K562 (cell line): Measurements from ENCODE around the gene ACTN1. TPM values are rescaled to one million over a fixed set of nuclear protein-coding genes. Genes with fewer than 3 reads are reported as not detected.
A peak's percentile ranks its signal among the peaks of the same experiment; 100 is the strongest.

Source experiments
- ATAC-seq: fragments of 200-7000 bp; cut with Tn5 transposase; 3 replicates; pipeline ENCODE4 v1.9.1; 2020; ENCODE audit warnings: moderate library complexity
- BruUV-seq: library from RNA; stranded (reverse); fragments of 400-500 nt; replicated peaks from 2 replicates; lab custom pipeline; 2021; lab: Mats Ljungman, UMichigan
- CTCF ChIA-PET: fragments of 300-600 bp; formaldehyde crosslinking; extraction: SDS; loops from one replicate; lab custom pipeline; 2021; ENCODE audit warnings: low intra/inter-chr PET ratio; lab: Yijun Ruan, JAX
- POLR2A ChIA-PET: fragments of 300-600, 350-650 bp; sonication (Branson Sonifier 250); formaldehyde crosslinking; extraction: SDS; loops from one replicate; lab custom pipeline; 2021; ENCODE audit warnings: antibody characterized with exemption, inconsistent platforms; lab: Yijun Ruan, JAX
- DNase-seq, 4 experiments: peaks; one replicate each; pipeline versions ENCODE4 v3.0.0 to v3.0.0-alpha.2; 2011 to 2018; ENCODE audit warnings: low spot score in 3 of 4, mixed read lengths in 3 of 4; ENCODE audit errors: extremely low read depth in 1 of 4
- FAIRE-seq: peaks from 2 replicates; lab custom pipeline; 2011; peaks lifted over from hg19 to GRCh38; lab: Jason Lieb, UNC
- H2AFZ ChIP-seq: 2 replicates; pipeline ENCODE4 v1.6.0; 2011; ENCODE audit warnings: low read depth, low read length, control low read depth, inconsistent platforms
- H3K27ac ChIP-seq: fragments of 200-600 bp; 3 replicates; pipeline ENCODE4 v1.8.0; 2011; ENCODE audit warnings: low read depth, mild to moderate bottlenecking, control low read depth, inconsistent platforms, low read length, moderate library complexity, mixed read lengths; ENCODE audit errors: extremely low read depth
- H3K27me3 ChIP-seq, 2 experiments: fragments of 300-600 bp in 1 of 2; 2 replicates in 1 of 2; 3 replicates in 1 of 2; pipeline versions ENCODE4 v1.6.0 to v1.8.0; 2011; ENCODE audit warnings: inconsistent platforms in 2 of 2, low read length in 2 of 2, mild to moderate bottlenecking in 1 of 2, mixed read lengths in 1 of 2, moderate library complexity in 1 of 2; ENCODE audit not compliant: control insufficient read depth in 2 of 2, insufficient read depth in 2 of 2
- H3K36me3 ChIP-seq: fragments of 300-600 bp; 3 replicates; pipeline ENCODE4 v1.8.0; 2011; ENCODE audit warnings: mild to moderate bottlenecking, low read length, inconsistent platforms; ENCODE audit not compliant: control insufficient read depth, insufficient read depth
- H3K4me1 ChIP-seq, 2 experiments: fragments of 200-600 bp in 1 of 2; replicated peaks in 1 of 2; 2 replicates in 1 of 2; 3 replicates in 1 of 2; pipeline versions ENCODE4 v1.5.1 to v1.8.0; 2011; ENCODE audit warnings: inconsistent platforms in 2 of 2, low read length in 2 of 2, mild to moderate bottlenecking in 1 of 2, mixed read lengths in 1 of 2, moderate library complexity in 1 of 2; ENCODE audit not compliant: control insufficient read depth in 2 of 2, insufficient read depth in 2 of 2
- H3K4me2 ChIP-seq: 2 replicates; pipeline ENCODE4 v1.6.1; 2011; ENCODE audit warnings: low read length, control low read depth, inconsistent platforms, mixed read lengths; ENCODE audit not compliant: insufficient read depth
- H3K4me3 ChIP-seq: fragments of 200-600 bp; sonication (generic), shearing (Covaris generic); 2 replicates; pipeline ENCODE4 v1.5.1; 2016; ENCODE audit warnings: control low read depth, inconsistent platforms
- H3K79me2 ChIP-seq: fragments of 200-600 bp; 3 replicates; pipeline ENCODE4 v1.8.0; 2011; ENCODE audit warnings: low read length, inconsistent platforms; ENCODE audit not compliant: control insufficient read depth, insufficient read depth
- H3K9ac ChIP-seq, 2 experiments: 2 replicates each; pipeline versions ENCODE4 v1.6.0 to v1.6.1; 2011; ENCODE audit warnings: low read depth in 2 of 2, low read length in 2 of 2, control low read depth in 1 of 2, inconsistent platforms in 1 of 2, mild to moderate bottlenecking in 1 of 2, mixed read lengths in 1 of 2; ENCODE audit not compliant: insufficient read depth in 1 of 2
- H3K9me1 ChIP-seq: one replicate; pipeline ENCODE4 v1.6.0; 2011; ENCODE audit warnings: inconsistent platforms, mild to moderate bottlenecking, low read length, moderate library complexity; ENCODE audit not compliant: control insufficient read depth, insufficient read depth
- H3K9me3 ChIP-seq: replicated peaks from 2 replicates; pipeline ENCODE4 v1.5.1; 2011; ENCODE audit warnings: low read depth, low read length, inconsistent platforms; ENCODE audit not compliant: control insufficient read depth, insufficient read depth
- H4K20me1 ChIP-seq: replicated peaks from 2 replicates; pipeline ENCODE4 v1.6.1; 2011; ENCODE audit warnings: low read length, inconsistent platforms, mixed read lengths; ENCODE audit not compliant: control insufficient read depth, insufficient read depth
- ZNF668 ChIP-seq: fragments of 250-450 bp; sonication (Bioruptor Pico); IDR thresholded peaks from 2 replicates; pipeline ENCODE4 v1.8.0; 2022; ENCODE audit warnings: mild to moderate bottlenecking, inconsistent platforms
- WGBS: fragments of 100-300 bp; shearing (Covaris generic); methylation state at CpG from one replicate; pipeline ENCODE4 v1.1.6; 2016; ENCODE audit warnings: low coverage, mixed read lengths; ENCODE audit not compliant: insufficient coverage; ENCODE audit errors: missing lambda C conversion rate; 5-methylcytosine and 5-hydroxymethylcytosine counted together
- in situ Hi-C: fragments of 300-500 bp; cut with MboI; formaldehyde crosslinking; loops from 4 replicates; pipeline ENCODE4 v1.15.0; 2018; ENCODE audit warnings: inconsistent platforms, mixed read lengths
- intact Hi-C: fragments of 100-400 bp; cut with micrococcal nuclease; formaldehyde crosslinking; loops from 2 replicates; pipeline ENCODE4 v1.14.2; 2022
- polyA plus RNA-seq, 8 experiments: library from polyadenylated mRNA; depleted of rRNA in 4 of 8; stranded (reverse) in 5 of 8; unstranded in 3 of 8; fragments of >200 nt; fragmentation: Nextera tagmentation in 2 of 8; fragmentation: Illumina TruSeq in 1 of 8; extraction: Ambion mirVana in 2 of 8; extraction: Trizol in 1 of 8; gene quantifications; 2 replicates each; pipeline versions ENCODE4 v1.2.1 to v1.2.3, GENCODE V29; 2011 to 2014; ENCODE audit warnings: inconsistent platforms in 1 of 8, missing spikeins in 1 of 8
- total RNA-seq, 7 experiments: library from RNA; depleted of rRNA in 6 of 7; stranded (reverse); fragments of >200 nt in 6 of 7; fragmentation: Illumina TruSeq in 2 of 7; extraction: Trizol in 2 of 7; gene quantifications; 2 replicates each; pipeline versions ENCODE4 v1.2.1 to v1.2.3, GENCODE V29; 2011 to 2021; ENCODE audit warnings: low replicate concordance in 1 of 7
- TF ChIP-seq, protein P1 (sequence below): fragments of 450-650 bp; IDR thresholded peaks from 2 replicates; pipeline ENCODE4 v1.6.1; 2017; ENCODE audit warnings: antibody characterized with exemption, mild to moderate bottlenecking
- TF ChIP-seq, protein P2 (sequence below): fragments of 450-650 bp; IDR thresholded peaks from 2 replicates; pipeline ENCODE4 v1.6.1; 2018; ENCODE audit not compliant: partially characterized antibody

ACTN1 gene
- total and polyA plus RNA-seq, 9 of the 15 experiments (the other 6 are each of a cell fraction or from before 2014, with no cell fraction given) = 2.2 to 67.7 (median 34.5) TPM

DNA sequence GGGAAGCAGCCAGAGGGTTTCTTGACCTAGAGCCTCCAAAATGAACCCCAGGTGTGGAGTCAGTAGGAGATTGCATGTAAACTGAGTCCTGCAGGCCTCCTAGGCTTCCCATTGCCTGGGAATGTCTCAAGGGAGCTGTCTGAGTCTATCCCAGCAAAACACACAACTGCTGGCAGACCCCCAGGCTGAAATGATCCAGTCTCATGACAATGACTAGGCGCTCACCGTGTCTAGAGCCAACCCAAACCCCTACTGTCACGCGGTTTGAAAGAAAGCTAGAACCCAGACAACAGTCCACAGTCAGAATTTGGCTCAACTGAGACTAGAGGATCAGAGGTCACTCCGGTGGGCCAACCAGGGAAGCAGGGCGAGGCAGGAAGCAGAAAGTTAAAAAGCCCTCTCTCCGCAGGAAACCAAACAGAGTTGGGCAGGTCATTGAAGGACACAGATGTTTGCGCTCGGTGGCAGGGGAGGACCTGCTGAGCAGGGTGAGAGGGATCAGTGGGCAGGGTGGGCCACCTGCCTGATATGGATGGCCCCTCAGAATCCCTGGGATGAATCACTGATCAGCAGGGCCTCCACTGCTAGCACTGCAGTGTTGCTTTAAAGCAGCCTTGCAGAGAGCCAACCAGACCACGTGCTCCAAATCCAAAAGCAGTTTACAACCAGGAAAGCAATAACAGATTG, 23.8 kb downstream of the ACTN1 start:
- in situ Hi-C loops = no loop called here
- H4K20me1 ChIP-seq = no peaks in the 10 kb centered on the region
- CTCF ChIA-PET = no interaction called here
- no peak overlapping the region for H3K27ac ChIP-seq
- intact Hi-C loops = no loop called here
- H2AFZ ChIP-seq = no peak overlapping the region
- H3K27me3 ChIP-seq = no peaks in the 10 kb centered on the region
- BruUV-seq = no TSS peak
- H3K4me1 ChIP-seq = peaks cover 22 to 26% of the 10 kb centered on the region in 2 experiments; a peak in 4 of 5 replicates
- no peak overlapping the region for H3K4me2 ChIP-seq
- 68% methylated on average over 7 of the region's 10 CpGs for WGBS
- ATAC-seq = no peak
- TF ChIP-seq, protein P1, sequence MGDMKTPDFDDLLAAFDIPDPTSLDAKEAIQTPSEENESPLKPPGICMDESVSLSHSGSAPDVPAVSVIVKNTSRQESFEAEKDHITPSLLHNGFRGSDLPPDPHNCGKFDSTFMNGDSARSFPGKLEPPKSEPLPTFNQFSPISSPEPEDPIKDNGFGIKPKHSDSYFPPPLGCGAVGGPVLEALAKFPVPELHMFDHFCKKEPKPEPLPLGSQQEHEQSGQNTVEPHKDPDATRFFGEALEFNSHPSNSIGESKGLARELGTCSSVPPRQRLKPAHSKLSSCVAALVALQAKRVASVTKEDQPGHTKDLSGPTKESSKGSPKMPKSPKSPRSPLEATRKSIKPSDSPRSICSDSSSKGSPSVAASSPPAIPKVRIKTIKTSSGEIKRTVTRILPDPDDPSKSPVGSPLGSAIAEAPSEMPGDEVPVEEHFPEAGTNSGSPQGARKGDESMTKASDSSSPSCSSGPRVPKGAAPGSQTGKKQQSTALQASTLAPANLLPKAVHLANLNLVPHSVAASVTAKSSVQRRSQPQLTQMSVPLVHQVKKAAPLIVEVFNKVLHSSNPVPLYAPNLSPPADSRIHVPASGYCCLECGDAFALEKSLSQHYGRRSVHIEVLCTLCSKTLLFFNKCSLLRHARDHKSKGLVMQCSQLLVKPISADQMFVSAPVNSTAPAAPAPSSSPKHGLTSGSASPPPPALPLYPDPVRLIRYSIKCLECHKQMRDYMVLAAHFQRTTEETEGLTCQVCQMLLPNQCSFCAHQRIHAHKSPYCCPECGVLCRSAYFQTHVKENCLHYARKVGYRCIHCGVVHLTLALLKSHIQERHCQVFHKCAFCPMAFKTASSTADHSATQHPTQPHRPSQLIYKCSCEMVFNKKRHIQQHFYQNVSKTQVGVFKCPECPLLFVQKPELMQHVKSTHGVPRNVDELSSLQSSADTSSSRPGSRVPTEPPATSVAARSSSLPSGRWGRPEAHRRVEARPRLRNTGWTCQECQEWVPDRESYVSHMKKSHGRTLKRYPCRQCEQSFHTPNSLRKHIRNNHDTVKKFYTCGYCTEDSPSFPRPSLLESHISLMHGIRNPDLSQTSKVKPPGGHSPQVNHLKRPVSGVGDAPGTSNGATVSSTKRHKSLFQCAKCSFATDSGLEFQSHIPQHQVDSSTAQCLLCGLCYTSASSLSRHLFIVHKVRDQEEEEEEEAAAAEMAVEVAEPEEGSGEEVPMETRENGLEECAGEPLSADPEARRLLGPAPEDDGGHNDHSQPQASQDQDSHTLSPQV = 0 out of 2 replicates have a peak, but pooled peaks have one; percentile 20
- TF ChIP-seq ZNF668 (CRISPR knock-in tag) = no peak
- TF ChIP-seq, protein P2, sequence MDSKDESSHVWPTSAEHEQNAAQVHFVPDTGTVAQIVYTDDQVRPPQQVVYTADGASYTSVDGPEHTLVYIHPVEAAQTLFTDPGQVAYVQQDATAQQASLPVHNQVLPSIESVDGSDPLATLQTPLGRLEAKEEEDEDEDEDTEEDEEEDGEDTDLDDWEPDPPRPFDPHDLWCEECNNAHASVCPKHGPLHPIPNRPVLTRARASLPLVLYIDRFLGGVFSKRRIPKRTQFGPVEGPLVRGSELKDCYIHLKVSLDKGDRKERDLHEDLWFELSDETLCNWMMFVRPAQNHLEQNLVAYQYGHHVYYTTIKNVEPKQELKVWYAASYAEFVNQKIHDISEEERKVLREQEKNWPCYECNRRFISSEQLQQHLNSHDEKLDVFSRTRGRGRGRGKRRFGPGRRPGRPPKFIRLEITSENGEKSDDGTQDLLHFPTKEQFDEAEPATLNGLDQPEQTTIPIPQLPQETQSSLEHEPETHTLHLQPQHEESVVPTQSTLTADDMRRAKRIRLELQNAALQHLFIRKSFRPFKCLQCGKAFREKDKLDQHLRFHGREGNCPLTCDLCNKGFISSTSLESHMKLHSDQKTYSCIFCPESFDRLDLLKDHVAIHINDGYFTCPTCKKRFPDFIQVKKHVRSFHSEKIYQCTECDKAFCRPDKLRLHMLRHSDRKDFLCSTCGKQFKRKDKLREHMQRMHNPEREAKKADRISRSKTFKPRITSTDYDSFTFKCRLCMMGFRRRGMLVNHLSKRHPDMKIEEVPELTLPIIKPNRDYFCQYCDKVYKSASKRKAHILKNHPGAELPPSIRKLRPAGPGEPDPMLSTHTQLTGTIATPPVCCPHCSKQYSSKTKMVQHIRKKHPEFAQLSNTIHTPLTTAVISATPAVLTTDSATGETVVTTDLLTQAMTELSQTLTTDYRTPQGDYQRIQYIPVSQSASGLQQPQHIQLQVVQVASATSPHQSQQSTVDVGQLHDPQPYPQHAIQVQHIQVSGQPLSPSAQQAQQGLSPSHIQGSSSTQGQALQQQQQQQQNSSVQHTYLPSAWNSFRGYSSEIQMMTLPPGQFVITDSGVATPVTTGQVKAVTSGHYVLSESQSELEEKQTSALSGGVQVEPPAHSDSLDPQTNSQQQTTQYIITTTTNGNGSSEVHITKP = peak; percentile 33
- no peak overlapping the region for H3K4me3 ChIP-seq
- H3K9me1 ChIP-seq = no peaks in the 10 kb centered on the region
- peaks cover 5% of the 10 kb centered on the region; the same call in 2 of the 3 replicates for H3K36me3 ChIP-seq
- no peaks in the 10 kb centered on the region for H3K9me3 ChIP-seq
- no peak for FAIRE-seq
- DNase-seq = no peak
- peaks cover 37% of the 10 kb centered on the region; the same call in 2 of the 3 replicates for H3K79me2 ChIP-seq
- POLR2A ChIA-PET = interaction anchor here (0.5 to 1.2 kb wide), 5 partner anchors 11 to 325 kb away, joined by 3 to 4 read pairs (median 3); no protein-coding TSS in a partner anchor
- H3K9ac ChIP-seq = peak overlapping the region in 1 of 2 experiments; percentile 79; a peak in 2 of 4 replicates
